Measurements from ENCODE around the gene FAM180A.
"Not testable (repeated sequence)": the region's sequence is repeated elsewhere in the genome, so short reads cannot be mapped to it uniquely, and the experiment has no call there.

FAM180A gene

DNA sequence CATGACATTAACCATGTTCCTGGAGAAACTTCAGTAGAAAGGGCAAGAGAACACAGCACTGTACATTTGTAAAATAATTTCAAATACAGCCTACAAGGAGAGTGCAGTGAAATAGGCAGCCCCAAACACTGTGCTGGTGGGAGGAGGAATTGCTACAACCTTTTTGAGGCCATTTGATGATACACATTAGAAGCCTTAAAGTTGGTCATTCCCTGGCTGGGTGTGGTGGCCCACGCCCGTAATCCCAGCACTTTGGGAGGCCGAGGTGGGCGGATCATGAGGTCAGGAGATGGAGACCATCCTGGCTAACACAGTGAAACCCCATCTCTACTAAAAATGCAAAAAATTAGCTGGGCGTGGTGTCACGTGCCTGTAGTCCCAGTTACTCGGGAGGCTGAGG, 56.0 kb downstream of the FAM180A start:
- H3K9me3 ChIP-seq (ENCODE audit: insufficient read depth, low read depth, low read length); H3K36me3 ChIP-seq (ENCODE audit: insufficient read depth, low read length); H3K4me3 ChIP-seq (ENCODE audit: low read length); H3K4me1 ChIP-seq (ENCODE audit: insufficient read depth, low read length); H3K9ac ChIP-seq (ENCODE audit: low read depth, low read length); H3K27me3 ChIP-seq (ENCODE audit: insufficient read depth, low read length); H3K27ac ChIP-seq (ENCODE audit: low read depth, low read length): not testable (repeated sequence)
- 96% methylated on average over 7 of the region's 7 CpGs for WGBS

GRCh38 chr7:135692055-135692454, 56.6 kb downstream of the FAM180A start:
- 95% methylated on average over 3 of the region's 3 CpGs for WGBS
- Histone ChIP-seq H3K4me3 (ENCODE audit: low read length) (no peak overlapping the region), H3K9me3 (ENCODE audit: insufficient read depth, low read depth, low read length) (no peaks in the 10 kb centered on the region)

DNA sequence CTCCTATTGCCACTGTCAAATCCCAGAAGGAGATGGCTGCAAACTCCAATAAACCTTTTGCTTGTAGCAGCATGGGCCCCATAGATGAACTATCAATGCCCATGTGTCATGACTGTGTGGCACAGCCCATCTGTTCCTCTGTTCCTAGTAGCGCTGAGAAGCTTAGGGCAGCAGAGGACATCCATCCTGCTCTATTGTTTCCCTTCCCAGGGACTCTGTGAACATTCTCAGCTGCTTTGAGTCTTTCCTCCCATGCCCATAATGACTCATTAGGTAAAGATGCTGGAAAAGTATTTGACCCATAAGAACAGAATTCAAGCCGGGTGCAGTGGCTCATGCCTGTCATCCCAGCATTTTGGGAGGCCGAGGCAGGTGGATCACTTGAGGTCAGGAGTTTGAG, 58.0 kb downstream of the FAM180A start:
- H3K4me1 ChIP-seq (ENCODE audit: insufficient read depth, low read length), result no peaks in the 10 kb centered on the region
- 90% methylated on average over 3 of the region's 3 CpGs for WGBS
- H3K9ac ChIP-seq (ENCODE audit: low read depth, low read length), result no peak overlapping the region
- no peak overlapping the region for H3K27ac ChIP-seq (ENCODE audit: low read depth, low read length)
- H3K36me3 ChIP-seq (ENCODE audit: insufficient read depth, low read length), result 0 out of 2 replicates have a peak, but pooled peaks cover 7% of the 10 kb centered on the region
- H3K9me3 ChIP-seq (ENCODE audit: insufficient read depth, low read depth, low read length), result no peaks in the 10 kb centered on the region
- no peak overlapping the region for H3K4me3 ChIP-seq (ENCODE audit: low read length)
- no peaks in the 10 kb centered on the region for H3K27me3 ChIP-seq (ENCODE audit: insufficient read depth, low read length)

More at GRCh38 chr7:135692055-135692454, 56.6 kb downstream of the FAM180A start:
- H3K27ac ChIP-seq (ENCODE audit: low read depth, low read length), result no peak overlapping the region
- H3K27me3 ChIP-seq (ENCODE audit: insufficient read depth, low read length), result no peaks in the 10 kb centered on the region
- no peak overlapping the region for H3K9ac ChIP-seq (ENCODE audit: low read depth, low read length)
- no peaks in the 10 kb centered on the region for H3K4me1 ChIP-seq (ENCODE audit: insufficient read depth, low read length)
- H3K36me3 ChIP-seq (ENCODE audit: insufficient read depth, low read length), result 0 out of 2 replicates have a peak, but pooled peaks cover 7% of the 10 kb centered on the region

GRCh38 chr7:135687466-135687865, 61.1 kb downstream of the FAM180A start:
- no peaks in the 10 kb centered on the region for H3K4me1 ChIP-seq (ENCODE audit: insufficient read depth, low read length)
- no peak overlapping the region for H3K4me3 ChIP-seq (ENCODE audit: low read length)
- H3K36me3 ChIP-seq (ENCODE audit: insufficient read depth, low read length), result 0 out of 2 replicates have a peak, but pooled peaks cover 7% of the 10 kb centered on the region
- no peak overlapping the region for H3K9ac ChIP-seq (ENCODE audit: low read depth, low read length)
- no peaks in the 10 kb centered on the region for H3K9me3 ChIP-seq (ENCODE audit: insufficient read depth, low read depth, low read length)
- no peaks in the 10 kb centered on the region for H3K27me3 ChIP-seq (ENCODE audit: insufficient read depth, low read length)
- no CpG with 5 or more reads among the region's 1 CpG for WGBS
- H3K27ac ChIP-seq (ENCODE audit: low read depth, low read length), result no peak overlapping the region

- 91% methylated on average over 9 of the region's 9 CpGs for WGBS
- Histone ChIP-seq H3K4me1 (ENCODE audit: insufficient read depth, low read length) (no peaks in the 10 kb centered on the region), H3K9ac (ENCODE audit: low read depth, low read length) (no peak overlapping the region), H3K36me3 (ENCODE audit: insufficient read depth, low read length) (peaks cover 8% of the 10 kb centered on the region; the same call in 1 of the 2 replicates), H3K27me3 (ENCODE audit: insufficient read depth, low read length) (no peaks in the 10 kb centered on the region), H3K27ac (ENCODE audit: low read depth, low read length) (no peak overlapping the region), H3K4me3 (ENCODE audit: low read length) (no peak overlapping the region), H3K9me3 (ENCODE audit: insufficient read depth, low read depth, low read length) (no peaks in the 10 kb centered on the region)
These were observed 63.1 kb downstream of the FAM180A start for GRCh38 chr7:135685306-135686084.

GRCh38 chr7:135684699-135685098, 63.9 kb downstream of the FAM180A start:
- no peaks in the 10 kb centered on the region for H3K9me3 ChIP-seq (ENCODE audit: insufficient read depth, low read depth, low read length)
- WGBS, result 92% methylated on average over 5 of the region's 5 CpGs
- no peak overlapping the region for H3K9ac ChIP-seq (ENCODE audit: low read depth, low read length)

DNA sequence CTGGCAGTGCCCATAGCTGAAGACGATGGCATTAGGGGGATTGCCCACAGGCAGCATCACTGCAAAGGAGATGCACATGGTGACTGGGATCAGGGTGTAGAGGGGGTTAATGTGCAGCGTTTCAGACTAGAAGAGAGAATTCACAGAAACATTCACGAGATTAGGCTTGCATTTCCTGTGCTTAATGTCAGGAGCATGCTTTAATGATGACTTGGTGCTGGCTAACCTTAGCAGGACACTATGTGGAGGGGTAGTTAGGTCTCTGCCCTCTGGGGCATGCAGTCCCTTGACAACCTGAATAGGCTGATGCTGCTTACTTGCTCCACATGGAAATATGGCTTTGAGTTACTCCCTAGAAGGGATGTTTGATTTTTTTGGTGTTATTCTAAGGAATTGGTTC, 64.5 kb downstream of the FAM180A start:
- Histone ChIP-seq H3K9me3 (ENCODE audit: insufficient read depth, low read depth, low read length) (no peaks in the 10 kb centered on the region), H3K4me1 (ENCODE audit: insufficient read depth, low read length) (no peaks in the 10 kb centered on the region), H3K9ac (ENCODE audit: low read depth, low read length) (no peak overlapping the region), H3K4me3 (ENCODE audit: low read length) (no peak overlapping the region), H3K36me3 (ENCODE audit: insufficient read depth, low read length) (peaks cover 6% of the 10 kb centered on the region; the same call in 1 of the 2 replicates), H3K27me3 (ENCODE audit: insufficient read depth, low read length) (no peaks in the 10 kb centered on the region), H3K27ac (ENCODE audit: low read depth, low read length) (no peak overlapping the region)
- WGBS, result 62% methylated on average over 3 of the region's 3 CpGs

More at GRCh38 chr7:135684699-135685098, 63.9 kb downstream of the FAM180A start:
- Histone ChIP-seq H3K27ac (ENCODE audit: low read depth, low read length) (no peak overlapping the region), H3K4me3 (ENCODE audit: low read length) (no peak overlapping the region), H3K36me3 (ENCODE audit: insufficient read depth, low read length) (peaks cover 8% of the 10 kb centered on the region; the same call in 1 of the 2 replicates), H3K4me1 (ENCODE audit: insufficient read depth, low read length) (no peaks in the 10 kb centered on the region), H3K27me3 (ENCODE audit: insufficient read depth, low read length) (no peaks in the 10 kb centered on the region)

DNA sequence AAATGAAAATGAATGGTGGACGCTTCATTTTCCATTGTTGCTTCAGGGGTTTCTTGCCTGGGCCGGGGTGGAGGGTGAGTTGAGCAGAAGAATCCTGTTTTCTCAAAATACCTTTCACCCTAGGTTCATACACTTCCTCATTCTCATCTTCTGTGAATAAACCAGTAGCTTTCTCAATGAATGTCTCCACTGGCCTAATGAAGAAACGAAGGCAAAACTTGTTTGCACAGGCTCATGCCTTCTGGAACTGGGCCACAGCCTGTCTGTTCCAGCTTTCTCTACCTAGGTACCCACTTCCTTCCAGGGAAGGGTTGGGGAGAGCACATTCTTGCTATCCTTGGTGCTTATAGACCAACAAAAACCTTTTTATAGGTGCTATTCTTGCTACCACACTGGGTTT, 65.0 kb downstream of the FAM180A start:
- H3K27me3 ChIP-seq (ENCODE audit: insufficient read depth, low read length), result no peaks in the 10 kb centered on the region
- 87% methylated on average over 3 of the region's 3 CpGs for WGBS

DNA sequence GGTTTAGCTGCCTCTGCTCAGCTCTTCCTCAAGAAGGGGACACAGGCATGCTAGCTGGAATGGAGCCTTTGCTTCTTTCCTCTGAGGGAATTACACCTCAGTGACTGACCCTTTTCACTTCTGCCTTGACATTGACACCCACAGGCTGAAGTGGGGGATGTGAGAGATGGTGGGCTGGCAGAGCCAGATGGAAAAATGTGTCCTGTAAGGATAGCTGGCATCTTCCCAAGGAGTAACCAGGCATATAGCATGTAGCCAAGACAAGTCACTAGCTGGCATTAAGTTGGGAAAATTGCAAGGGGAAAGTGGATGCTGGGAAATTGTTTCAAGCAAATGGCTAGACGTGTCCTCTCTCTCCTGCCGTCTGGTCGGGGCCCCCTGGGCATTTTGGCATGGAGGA, 66.4 kb downstream of the FAM180A start:
- Histone ChIP-seq H3K27me3 (ENCODE audit: insufficient read depth, low read length) (no peaks in the 10 kb centered on the region), H3K36me3 (ENCODE audit: insufficient read depth, low read length) (peaks cover 16% of the 10 kb centered on the region), H3K27ac (ENCODE audit: low read depth, low read length) (no peak overlapping the region), H3K4me3 (ENCODE audit: low read length) (no peak overlapping the region), H3K4me1 (ENCODE audit: insufficient read depth, low read length) (no peaks in the 10 kb centered on the region), H3K9ac (ENCODE audit: low read depth, low read length) (no peak overlapping the region), H3K9me3 (ENCODE audit: insufficient read depth, low read depth, low read length) (no peaks in the 10 kb centered on the region)
- 85% methylated on average over 3 of the region's 3 CpGs for WGBS

More for the DNA sequence above, 65.0 kb downstream of the FAM180A start:
- H3K27ac ChIP-seq (ENCODE audit: low read depth, low read length), result no peak overlapping the region
- no peaks in the 10 kb centered on the region for H3K4me1 ChIP-seq (ENCODE audit: insufficient read depth, low read length)
- H3K36me3 ChIP-seq (ENCODE audit: insufficient read depth, low read length), result peaks cover 6% of the 10 kb centered on the region; the same call in 1 of the 2 replicates
- no peak overlapping the region for H3K9ac ChIP-seq (ENCODE audit: low read depth, low read length)
- H3K9me3 ChIP-seq (ENCODE audit: insufficient read depth, low read depth, low read length), result no peaks in the 10 kb centered on the region
- H3K4me3 ChIP-seq (ENCODE audit: low read length), result no peak overlapping the region

- no peaks in the 10 kb centered on the region for H3K4me1 ChIP-seq (ENCODE audit: insufficient read depth, low read length)
- H3K4me3 ChIP-seq (ENCODE audit: low read length), result no peak overlapping the region
- H3K27me3 ChIP-seq (ENCODE audit: insufficient read depth, low read length), result no peaks in the 10 kb centered on the region
- peaks cover 20% of the 10 kb centered on the region for H3K36me3 ChIP-seq (ENCODE audit: insufficient read depth, low read length)
- H3K9ac ChIP-seq (ENCODE audit: low read depth, low read length), result no peak overlapping the region
- WGBS, result 78% methylated on average over 5 of the region's 5 CpGs
- no peak overlapping the region for H3K27ac ChIP-seq (ENCODE audit: low read depth, low read length)
- H3K9me3 ChIP-seq (ENCODE audit: insufficient read depth, low read depth, low read length), result no peaks in the 10 kb centered on the region
These were observed 66.9 kb downstream of the FAM180A start for GRCh38 chr7:135681762-135682161.

Measured in HUES64 (cell line).